Adrenal gland (tissue), 5 donors: Measurements from ENCODE around the gene FAM53B.

ENCODE experiments used
- CTCF ChIP-seq, 6 experiments: fragments of 450-650 bp in 4 of 6; fragments of 200-600 bp in 2 of 6; sonication (generic) in 1 of 6; IDR thresholded peaks; 1 replicate in 5 of 6; 2 replicates in 1 of 6; pipeline versions ENCODE4 v1.5.1 to v1.8.0; 2016 to 2021; ENCODE audit warnings: antibody characterized with exemption in 6 of 6, mild to moderate bottlenecking in 2 of 6, moderate library complexity in 1 of 6
- POLR2A ChIP-seq, 2 donors: fragments of 450-650 bp; IDR thresholded peaks; one replicate each; pipeline ENCODE4 v1.6.1; 2017; ENCODE audit warnings: antibody characterized with exemption in 2 of 2, mild to moderate bottlenecking in 2 of 2, moderate library complexity in 1 of 2
- donor health status: DM: no; HTN: no; CAD: no.

DNA sequence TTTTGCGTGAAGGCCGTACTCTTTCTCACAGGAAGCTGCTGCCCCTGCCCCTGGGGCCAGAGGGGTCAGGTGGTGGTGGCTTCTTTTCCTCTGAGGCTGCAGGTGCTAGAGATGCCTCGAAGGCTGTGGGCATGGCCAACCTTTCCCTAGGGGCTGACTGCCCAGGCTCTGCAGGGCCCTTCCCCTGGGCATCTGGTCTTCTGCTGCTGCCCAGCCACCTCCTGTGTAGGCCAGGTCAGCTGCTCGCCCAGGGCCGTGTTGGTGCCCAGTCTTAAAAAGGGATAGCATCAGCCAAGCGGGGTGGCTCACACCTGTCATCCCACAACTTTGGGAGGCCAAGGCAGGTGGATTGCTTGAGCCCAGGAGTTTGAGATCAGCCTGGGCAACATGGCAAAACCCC, 114.3 kb downstream of the FAM53B start:
- no peak for TF ChIP-seq POLR2A (IDR thresholded peaks at IDR 0.05)
- TF ChIP-seq CTCF (IDR thresholded peaks at IDR 0.05) = no peak
